PC-3 (cell line): Measurements from ENCODE around the gene NFATC1. TPM values are rescaled to one million over a fixed set of nuclear protein-coding genes. Genes with fewer than 3 reads are reported as not detected.

Source experiments
- ATAC-seq: fragments of 200-7000 bp; cut with Tn5 transposase; 2 replicates; pipeline ENCODE4 v1.9.1; 2020; ENCODE audit warnings: mild to moderate bottlenecking, moderate library complexity
- BruUV-seq: library from RNA; stranded (reverse); fragments of 400-500 nt; replicated peaks from 2 replicates; lab custom pipeline; 2021; lab: Mats Ljungman, UMichigan
- CTCF ChIA-PET: fragments of 300-600 bp; sonication (Branson Sonifier 250); formaldehyde crosslinking; loops from one replicate; lab custom pipeline; 2022; ENCODE audit warnings: antibody characterized with exemption; lab: Charles Lee
- POLR2A ChIA-PET: fragments of 300-600 bp; sonication (Branson Sonifier 250); formaldehyde crosslinking; loops from one replicate; lab custom pipeline; 2022; ENCODE audit warnings: antibody characterized with exemption; ENCODE audit not compliant: unreplicated experiment; lab: Charles Lee
- DNase-seq: peaks from one replicate; pipeline ENCODE4 v3.0.0-alpha.2; 2015
- H2AFZ ChIP-seq: fragments of 300-600 bp; sonication (generic); 2 replicates; pipeline ENCODE4 v1.6.0; 2016; ENCODE audit warnings: antibody characterized with exemption, low read length
- H3F3A ChIP-seq: fragments of 300-600 bp; sonication (generic); one replicate; pipeline ENCODE4 v1.6.0; 2017; ENCODE audit warnings: antibody characterized with exemption, low read length, control low read depth, mild to moderate bottlenecking; ENCODE audit not compliant: unreplicated experiment
- H3K27ac ChIP-seq: fragments of 300-600 bp; sonication (generic); 2 replicates; pipeline ENCODE4 v1.5.1; 2016; ENCODE audit warnings: mild to moderate bottlenecking, low read length
- H3K27me3 ChIP-seq: fragments of 300-600 bp; sonication (generic); 2 replicates; pipeline ENCODE4 v1.6.1; 2016; ENCODE audit warnings: low read length, mixed read lengths
- H3K36me3 ChIP-seq: fragments of 300-600 bp; sonication (generic); 2 replicates; pipeline ENCODE4 v1.6.1; 2016; ENCODE audit warnings: low read depth, mixed run types, low read length, mixed read lengths
- H3K4me1 ChIP-seq: fragments of 300-600 bp; sonication (generic); 2 replicates; pipeline ENCODE4 v1.5.1; 2016; ENCODE audit warnings: low read length; ENCODE audit not compliant: insufficient read depth
- H3K4me2 ChIP-seq: fragments of 300-600 bp; sonication (generic); 2 replicates; pipeline ENCODE4 v1.6.0; 2016; ENCODE audit warnings: low read length
- H3K4me3 ChIP-seq: fragments of 300-600 bp; sonication (generic); 2 replicates; pipeline ENCODE4 v1.5.1; 2016; ENCODE audit warnings: mild to moderate bottlenecking, low read length, mixed read lengths
- H3K79me2 ChIP-seq: fragments of 300-600 bp; sonication (generic); 2 replicates; pipeline ENCODE4 v1.6.1; 2017; ENCODE audit warnings: low read length, mixed read lengths
- H3K9ac ChIP-seq: fragments of 300-600 bp; sonication (generic); 2 replicates; pipeline ENCODE4 v1.6.0; 2016; ENCODE audit warnings: mild to moderate bottlenecking, low read length
- H3K9me2 ChIP-seq: fragments of 300-600 bp; sonication (generic); replicated peaks from 2 replicates; pipeline ENCODE4 v1.6.1; 2016; ENCODE audit warnings: mixed run types, low read length, mixed read lengths
- H3K9me3 ChIP-seq: fragments of 300-600 bp; sonication (generic); 2 replicates; pipeline ENCODE4 v1.6.1; 2016; ENCODE audit warnings: low read length, mixed read lengths
- H4K20me1 ChIP-seq: fragments of 300-600 bp; sonication (generic); 2 replicates; pipeline ENCODE4 v1.6.1; 2016; ENCODE audit warnings: low read length, mixed read lengths
- EZH2 ChIP-seq: fragments of 300-600 bp; sonication (generic); IDR thresholded peaks from one replicate; pipeline ENCODE4 v1.6.1; 2017; ENCODE audit warnings: antibody characterized with exemption, mild to moderate bottlenecking, low read length; ENCODE audit not compliant: unreplicated experiment
- EZH2phosphoT487 ChIP-seq: fragments of 300-600 bp; sonication (generic); IDR thresholded peaks from 2 replicates; pipeline ENCODE4 v1.6.1; 2018; ENCODE audit warnings: mild to moderate bottlenecking, antibody characterized with exemption, low read length, borderline replicate concordance
- intact Hi-C: fragments of 100-400 bp; cut with micrococcal nuclease; formaldehyde crosslinking; loops from 2 replicates; pipeline ENCODE4 v1.9.0; 2023
- total RNA-seq: library from RNA; depleted of rRNA; stranded (reverse); fragments of >200 nt; gene quantifications from 2 replicates; pipeline ENCODE4 v1.2.3, GENCODE V29; 2014
- TF ChIP-seq, protein P1 (sequence below): fragments of 300-600 bp; sonication (generic); conservative IDR thresholded peaks from 2 replicates; pipeline ENCODE4 v1.5.1; 2017; ENCODE audit warnings: antibody characterized with exemption, low read depth, mild to moderate bottlenecking, low read length

The NFATC1 gene
- total RNA-seq, 1 experiment from 2014 or later, result 5.9 TPM

DNA sequence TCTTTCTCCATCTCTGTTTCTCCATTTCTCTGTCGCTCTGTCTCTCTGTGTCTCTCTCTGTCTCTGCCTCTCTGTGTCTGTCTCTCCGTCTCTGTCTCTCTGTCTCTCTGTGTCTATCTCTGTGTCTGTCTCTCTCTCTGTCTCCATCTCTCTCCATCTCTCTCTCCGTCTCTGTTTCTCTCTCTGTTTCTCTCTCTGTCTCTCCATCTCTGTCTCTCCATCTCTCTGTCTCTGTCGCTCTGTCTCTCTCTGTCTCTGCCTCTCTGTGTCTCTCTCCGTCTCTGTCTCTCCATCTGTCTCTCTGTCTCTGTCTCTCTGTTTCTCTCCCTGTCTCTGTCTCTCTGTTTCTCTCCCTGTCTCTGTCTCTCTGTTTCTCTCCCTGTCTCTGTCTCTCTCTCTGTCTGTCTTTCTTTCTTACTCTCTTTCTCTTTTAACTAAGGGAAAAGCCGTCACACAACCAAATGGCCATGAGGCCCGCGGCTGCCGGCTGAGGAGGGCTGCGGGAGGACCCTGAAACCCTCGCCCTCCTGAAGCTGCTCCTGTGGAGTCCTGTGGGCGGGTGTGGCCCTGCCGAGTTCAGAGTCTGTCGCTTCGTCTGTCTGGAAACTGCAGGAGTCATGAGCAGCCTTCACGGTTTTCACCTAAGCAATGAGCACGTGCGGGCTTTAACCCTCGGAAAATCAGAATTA is 29.3 kb downstream of the NFATC1 start:
- Histone ChIP-seq H2AFZ (no peak overlapping the region), H3K9me2 (no peaks in the 10 kb centered on the region), H3K4me1 (no peaks in the 10 kb centered on the region), H3K4me3 (no peak overlapping the region), H3K9me3 (no peaks in the 10 kb centered on the region), H3K36me3 (no peaks in the 10 kb centered on the region), H3F3A (no peaks in the 10 kb centered on the region), H3K9ac (no peak overlapping the region), H3K79me2 (no peaks in the 10 kb centered on the region), H4K20me1 (no peaks in the 10 kb centered on the region), H3K4me2 (no peak overlapping the region), H3K27me3 (no peaks in the 10 kb centered on the region), H3K27ac (no peak overlapping the region)
- intact Hi-C loops, result no loop called here
- DNase-seq (no peak), ATAC-seq (no peak)
- ChIA-PET CTCF (no interaction called here), POLR2A (no interaction called here)
- TF ChIP-seq EZH2, result no peak
- BruUV-seq, result no TSS peak

GRCh38 chr18:79425569-79425886 is 29.8 kb downstream of the NFATC1 start:
- intact Hi-C loops, result no loop called here

GRCh38 chr18:79426376-79427300 is 30.9 kb downstream of the NFATC1 start:
- no peak overlapping the region for H2AFZ ChIP-seq
- no peaks in the 10 kb centered on the region for H3K36me3 ChIP-seq
- ATAC-seq (no peak), DNase-seq (no peak)
- H3K79me2 ChIP-seq, result no peaks in the 10 kb centered on the region
- POLR2A ChIA-PET, result interaction anchor here (0.5 kb wide), 1 partner anchor 472 kb away, joined by 29 read pairs; no protein-coding TSS in a partner anchor
- BruUV-seq, result no TSS peak
- no peaks in the 10 kb centered on the region for H3F3A ChIP-seq
- no peaks in the 10 kb centered on the region for H3K9me2 ChIP-seq
- no peaks in the 10 kb centered on the region for H3K9me3 ChIP-seq
- no peak overlapping the region for H3K9ac ChIP-seq
- H3K4me2 ChIP-seq, result no peak overlapping the region
- H3K27me3 ChIP-seq, result no peaks in the 10 kb centered on the region
- no peak overlapping the region for H3K4me3 ChIP-seq
- H4K20me1 ChIP-seq, result no peaks in the 10 kb centered on the region
- no peaks in the 10 kb centered on the region for H3K4me1 ChIP-seq
- H3K27ac ChIP-seq, result no peak overlapping the region
- TF ChIP-seq EZH2 (no peak), EZH2phosphoT487 (no peak)
- TF ChIP-seq, protein P1, sequence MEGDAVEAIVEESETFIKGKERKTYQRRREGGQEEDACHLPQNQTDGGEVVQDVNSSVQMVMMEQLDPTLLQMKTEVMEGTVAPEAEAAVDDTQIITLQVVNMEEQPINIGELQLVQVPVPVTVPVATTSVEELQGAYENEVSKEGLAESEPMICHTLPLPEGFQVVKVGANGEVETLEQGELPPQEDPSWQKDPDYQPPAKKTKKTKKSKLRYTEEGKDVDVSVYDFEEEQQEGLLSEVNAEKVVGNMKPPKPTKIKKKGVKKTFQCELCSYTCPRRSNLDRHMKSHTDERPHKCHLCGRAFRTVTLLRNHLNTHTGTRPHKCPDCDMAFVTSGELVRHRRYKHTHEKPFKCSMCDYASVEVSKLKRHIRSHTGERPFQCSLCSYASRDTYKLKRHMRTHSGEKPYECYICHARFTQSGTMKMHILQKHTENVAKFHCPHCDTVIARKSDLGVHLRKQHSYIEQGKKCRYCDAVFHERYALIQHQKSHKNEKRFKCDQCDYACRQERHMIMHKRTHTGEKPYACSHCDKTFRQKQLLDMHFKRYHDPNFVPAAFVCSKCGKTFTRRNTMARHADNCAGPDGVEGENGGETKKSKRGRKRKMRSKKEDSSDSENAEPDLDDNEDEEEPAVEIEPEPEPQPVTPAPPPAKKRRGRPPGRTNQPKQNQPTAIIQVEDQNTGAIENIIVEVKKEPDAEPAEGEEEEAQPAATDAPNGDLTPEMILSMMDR, result no peak
- intact Hi-C loops, result no loop called here
- CTCF ChIA-PET, result no interaction called here

More at GRCh38 chr18:79425569-79425886, 29.8 kb downstream of the NFATC1 start:
- H3K9ac ChIP-seq, result no peak overlapping the region
- ATAC-seq, result no peak
- H3K27ac ChIP-seq, result no peak overlapping the region
- H3K27me3 ChIP-seq, result no peaks in the 10 kb centered on the region
- H4K20me1 ChIP-seq, result no peaks in the 10 kb centered on the region
- no peaks in the 10 kb centered on the region for H3K4me1 ChIP-seq
- TF ChIP-seq EZH2, result no peak
- TF ChIP-seq, protein P1, result no peak
- TF ChIP-seq EZH2phosphoT487, result no peak
- no peaks in the 10 kb centered on the region for H3K79me2 ChIP-seq
- H3K9me3 ChIP-seq, result no peaks in the 10 kb centered on the region
- CTCF ChIA-PET, result no interaction called here
- POLR2A ChIA-PET, result no interaction called here
- no TSS peak for BruUV-seq
- no peak for DNase-seq
- no peak overlapping the region for H2AFZ ChIP-seq
- no peaks in the 10 kb centered on the region for H3K9me2 ChIP-seq
- H3K4me3 ChIP-seq, result no peak overlapping the region
- no peak overlapping the region for H3K4me2 ChIP-seq
- H3K36me3 ChIP-seq, result no peaks in the 10 kb centered on the region
- no peaks in the 10 kb centered on the region for H3F3A ChIP-seq
